Osteoblast (primary cell): ENCODE results near the gene EOMES. TPM values are rescaled to one million over a fixed set of nuclear protein-coding genes. Genes with fewer than 3 reads are reported as not detected.

ENCODE experiments used
- DNase-seq: peaks from one replicate; pipeline ENCODE4 v3.0.0; 2011; ENCODE audit warnings: low spot score, mixed read lengths; ENCODE audit not compliant: insufficient read length; ENCODE audit errors: missing footprints
- H2AFZ ChIP-seq: 2 replicates; pipeline ENCODE4 v1.6.0; 2011; ENCODE audit warnings: mild to moderate bottlenecking, low read length
- H3K27ac ChIP-seq: 2 replicates; pipeline ENCODE4 v1.5.1; 2011; ENCODE audit warnings: mild to moderate bottlenecking, low read depth, low read length, moderate library complexity
- H3K27me3 ChIP-seq: 2 replicates; pipeline ENCODE4 v1.6.0; 2012; ENCODE audit warnings: mild to moderate bottlenecking, control low read depth, inconsistent platforms, low read length, moderate library complexity; ENCODE audit not compliant: insufficient read depth
- H3K36me3 ChIP-seq: 2 replicates; pipeline ENCODE4 v1.5.1; 2011; ENCODE audit warnings: mild to moderate bottlenecking, low read length, control low read depth, moderate library complexity; ENCODE audit not compliant: insufficient read depth
- H3K4me1 ChIP-seq: 2 replicates; pipeline ENCODE4 v1.5.1; 2011; ENCODE audit warnings: mild to moderate bottlenecking, low read length, control low read depth, moderate library complexity; ENCODE audit not compliant: insufficient read depth
- H3K4me2 ChIP-seq: 2 replicates; pipeline ENCODE4 v1.6.0; 2011; ENCODE audit warnings: mild to moderate bottlenecking, low read length; ENCODE audit not compliant: insufficient read depth
- H3K4me3 ChIP-seq: fragments of 200-600 bp; sonication (generic); 3 replicates; pipeline ENCODE4 v1.5.1; 2012; ENCODE audit warnings: mild to moderate bottlenecking, low read length, inconsistent platforms; ENCODE audit not compliant: insufficient read depth
- H3K79me2 ChIP-seq: 2 replicates; pipeline ENCODE4 v1.6.0; 2012; ENCODE audit warnings: mild to moderate bottlenecking, low read length, control low read depth, inconsistent platforms; ENCODE audit not compliant: insufficient read depth
- H3K9me3 ChIP-seq: 2 replicates; pipeline ENCODE4 v1.5.1; 2011; ENCODE audit warnings: low read depth, low read length, control low read depth
- H4K20me1 ChIP-seq: 2 replicates; pipeline ENCODE4 v1.6.0; 2012; ENCODE audit warnings: mild to moderate bottlenecking, low read length, control low read depth; ENCODE audit not compliant: insufficient read depth
- total RNA-seq: library from RNA; depleted of rRNA; stranded (reverse); fragments of >200 nt; gene quantifications from 2 replicates; pipeline ENCODE4 v1.2.3, GENCODE V29; 2012
- TF ChIP-seq, protein P1 (sequence below): IDR thresholded peaks from 2 replicates; pipeline ENCODE4 v1.5.1; 2011; ENCODE audit warnings: mild to moderate bottlenecking, low read depth, low read length, moderate library complexity; ENCODE audit errors: extremely low read depth

EOMES gene
- total RNA-seq, 1 donor: under 0.01 TPM

DNA sequence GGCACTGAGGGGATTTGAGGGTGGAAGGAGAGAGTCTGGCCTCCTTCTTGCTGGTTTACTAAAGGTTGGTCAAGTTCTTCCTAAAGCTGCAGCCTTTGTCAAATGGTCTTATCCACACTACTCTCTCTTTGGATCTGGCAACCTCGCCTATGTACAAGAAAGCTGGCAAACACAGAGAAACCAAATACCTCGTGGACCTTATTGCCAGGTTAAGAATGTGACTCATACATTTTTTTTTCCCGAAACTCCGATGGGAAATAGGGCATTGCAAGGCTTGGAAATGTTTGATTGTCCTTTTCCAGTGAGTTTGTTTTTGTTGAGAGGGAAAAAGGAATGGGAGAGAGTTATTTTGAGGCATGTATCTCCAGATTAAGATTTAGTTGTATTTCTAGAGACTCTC lies 13.9 kb downstream of the EOMES start:
- no peaks in the 10 kb centered on the region for H3K9me3 ChIP-seq
- DNase-seq: no peak
- H3K4me2 ChIP-seq: no peak overlapping the region
- H4K20me1 ChIP-seq: no peaks in the 10 kb centered on the region
- no peak overlapping the region for H3K27ac ChIP-seq
- peaks cover 7% of the 10 kb centered on the region for H3K4me1 ChIP-seq
- TF ChIP-seq, protein P1, sequence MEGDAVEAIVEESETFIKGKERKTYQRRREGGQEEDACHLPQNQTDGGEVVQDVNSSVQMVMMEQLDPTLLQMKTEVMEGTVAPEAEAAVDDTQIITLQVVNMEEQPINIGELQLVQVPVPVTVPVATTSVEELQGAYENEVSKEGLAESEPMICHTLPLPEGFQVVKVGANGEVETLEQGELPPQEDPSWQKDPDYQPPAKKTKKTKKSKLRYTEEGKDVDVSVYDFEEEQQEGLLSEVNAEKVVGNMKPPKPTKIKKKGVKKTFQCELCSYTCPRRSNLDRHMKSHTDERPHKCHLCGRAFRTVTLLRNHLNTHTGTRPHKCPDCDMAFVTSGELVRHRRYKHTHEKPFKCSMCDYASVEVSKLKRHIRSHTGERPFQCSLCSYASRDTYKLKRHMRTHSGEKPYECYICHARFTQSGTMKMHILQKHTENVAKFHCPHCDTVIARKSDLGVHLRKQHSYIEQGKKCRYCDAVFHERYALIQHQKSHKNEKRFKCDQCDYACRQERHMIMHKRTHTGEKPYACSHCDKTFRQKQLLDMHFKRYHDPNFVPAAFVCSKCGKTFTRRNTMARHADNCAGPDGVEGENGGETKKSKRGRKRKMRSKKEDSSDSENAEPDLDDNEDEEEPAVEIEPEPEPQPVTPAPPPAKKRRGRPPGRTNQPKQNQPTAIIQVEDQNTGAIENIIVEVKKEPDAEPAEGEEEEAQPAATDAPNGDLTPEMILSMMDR: no peak
- no peak overlapping the region for H2AFZ ChIP-seq
- no peaks in the 10 kb centered on the region for H3K79me2 ChIP-seq
- no peaks in the 10 kb centered on the region for H3K36me3 ChIP-seq
- H3K4me3 ChIP-seq: no peak overlapping the region
- peaks cover 14% of the 10 kb centered on the region for H3K27me3 ChIP-seq

DNA sequence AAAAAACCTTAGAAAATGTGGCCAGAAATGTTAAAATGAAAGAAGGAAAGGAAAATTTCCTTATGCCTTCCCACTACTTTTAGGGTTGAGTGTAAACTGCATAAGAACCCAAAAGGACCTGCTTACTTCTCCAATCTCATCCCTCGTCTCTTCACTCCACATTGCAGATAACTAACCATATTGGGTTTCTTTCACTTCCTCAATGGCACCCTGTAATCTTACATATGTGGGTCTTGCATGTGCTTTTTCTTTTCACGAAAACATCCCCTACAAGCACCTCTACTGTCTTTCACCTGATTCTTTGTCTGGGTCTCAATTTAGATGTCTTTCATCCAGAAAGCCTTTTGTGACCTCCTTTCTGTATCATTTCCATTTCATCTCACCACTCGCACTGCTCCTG lies 23.1 kb downstream of the EOMES start:
- Histone ChIP-seq H3K36me3 (no peaks in the 10 kb centered on the region), H3K27me3 (no peaks in the 10 kb centered on the region), H3K4me3 (no peak overlapping the region), H3K79me2 (no peaks in the 10 kb centered on the region), H3K27ac (no peak overlapping the region), H2AFZ (no peak overlapping the region), H3K4me2 (no peak overlapping the region), H3K9me3 (no peaks in the 10 kb centered on the region), H3K4me1 (peaks cover 3% of the 10 kb centered on the region), H4K20me1 (no peaks in the 10 kb centered on the region)
- TF ChIP-seq, protein P1: no peak
- DNase-seq: no peak

DNA sequence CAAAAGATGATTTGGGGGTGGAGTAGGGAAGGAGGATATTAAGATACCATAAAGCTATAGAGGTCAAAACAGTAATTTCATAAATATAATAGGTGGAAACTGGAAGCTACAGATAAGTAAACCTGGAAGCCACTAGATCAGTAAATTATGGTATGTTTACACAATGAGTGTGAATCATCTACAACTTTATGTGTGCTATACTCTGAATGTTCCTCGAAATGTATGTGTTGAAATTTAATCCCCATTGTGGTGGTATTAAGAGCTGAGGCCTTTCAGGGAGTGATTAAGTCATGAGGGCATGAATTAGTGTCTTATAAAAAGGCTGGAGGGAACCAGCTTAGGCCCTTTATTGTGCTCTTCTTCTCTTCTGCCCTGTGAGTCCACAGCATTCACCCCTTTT lies 25.2 kb downstream of the EOMES start:
- no peaks in the 10 kb centered on the region for H3K9me3 ChIP-seq
- H4K20me1 ChIP-seq: no peaks in the 10 kb centered on the region
- no peaks in the 10 kb centered on the region for H3K36me3 ChIP-seq
- no peak overlapping the region for H3K27ac ChIP-seq
- TF ChIP-seq, protein P1: no peak
- no peak overlapping the region for H3K4me3 ChIP-seq
- no peaks in the 10 kb centered on the region for H3K79me2 ChIP-seq
- no peak overlapping the region for H3K4me2 ChIP-seq
- no peak for DNase-seq
- H3K27me3 ChIP-seq: no peaks in the 10 kb centered on the region
- peaks cover 3% of the 10 kb centered on the region for H3K4me1 ChIP-seq
- H2AFZ ChIP-seq: peak overlapping the region; percentile 6

DNA sequence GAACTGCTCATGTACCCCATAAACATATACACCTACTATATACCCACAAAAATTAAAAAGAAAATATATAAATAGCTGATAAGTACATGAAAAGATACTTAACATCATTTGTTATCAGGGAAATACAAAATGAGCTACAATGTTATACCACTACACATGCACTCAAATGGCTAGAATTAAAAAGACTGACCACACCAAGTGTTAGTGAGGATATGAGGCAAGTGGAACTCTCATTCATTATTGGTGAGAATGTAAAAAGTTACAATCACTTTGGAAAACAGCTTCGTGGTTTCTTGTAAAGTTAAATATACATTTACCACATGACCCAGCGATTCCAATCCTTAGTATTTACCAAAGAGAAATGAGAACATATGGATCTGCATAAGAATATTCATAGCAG lies 26.5 kb downstream of the EOMES start:
- H4K20me1 ChIP-seq: no peaks in the 10 kb centered on the region
- peaks cover 3% of the 10 kb centered on the region for H3K4me1 ChIP-seq
- TF ChIP-seq, protein P1: no peak
- no peak for DNase-seq
- no peaks in the 10 kb centered on the region for H3K27me3 ChIP-seq
- H3K9me3 ChIP-seq: no peaks in the 10 kb centered on the region
- H2AFZ ChIP-seq: no peak overlapping the region
- H3K79me2 ChIP-seq: no peaks in the 10 kb centered on the region
- H3K4me2 ChIP-seq: no peak overlapping the region
- no peak overlapping the region for H3K4me3 ChIP-seq
- no peak overlapping the region for H3K27ac ChIP-seq
- H3K36me3 ChIP-seq: no peaks in the 10 kb centered on the region
